HG03097 (cell line): ENCODE results near the gene URGCP.

Source experiments
- ATAC-seq: cut with Tn5 transposase; IDR thresholded peaks from one replicate; pipeline ENCODE4 v1.9.1; 2021; ENCODE audit not compliant: unreplicated experiment, low FRiP score

Gene URGCP

GRCh38 chr7:43906331-43907010 is at the start of gene URGCP:
Gene URGCP (minus strand): TSS chr7:43906596. CDS start chr7:43906575, 21 bp downstream.
- ATAC-seq, result peak; percentile 59

- ATAC-seq, result no peak
Observed at GRCh38 chr7:43956027-43956426, 49.6 kb upstream of the URGCP start.

- ATAC-seq, result no peak
Observed at GRCh38 chr7:43954524-43955228, 48.3 kb upstream of the URGCP start.

- no peak for ATAC-seq
Observed at GRCh38 chr7:43953071-43953470, 46.7 kb upstream of the URGCP start.

GRCh38 chr7:43952028-43952427 is 45.6 kb upstream of the URGCP start:
- no peak for ATAC-seq

GRCh38 chr7:43944286-43944685 is 37.9 kb upstream of the URGCP start:
- ATAC-seq, result no peak

GRCh38 chr7:43943417-43944187 is 37.2 kb upstream of the URGCP start:
- no peak for ATAC-seq

- no peak for ATAC-seq
Observed at GRCh38 chr7:43942997-43943396, 36.6 kb upstream of the URGCP start.

- no peak for ATAC-seq
Observed at GRCh38 chr7:43942250-43942649, 35.9 kb upstream of the URGCP start.

- no peak for ATAC-seq
Observed at GRCh38 chr7:43938892-43939482, 32.6 kb upstream of the URGCP start.

- no peak for ATAC-seq
Observed at GRCh38 chr7:43937444-43937843, 31.0 kb upstream of the URGCP start.

GRCh38 chr7:43933902-43934560 is 27.6 kb upstream of the URGCP start:
- ATAC-seq, result no peak

GRCh38 chr7:43931346-43931745 is 24.9 kb upstream of the URGCP start:
- no peak for ATAC-seq

- ATAC-seq, result no peak
Observed at GRCh38 chr7:43929529-43930457, 23.4 kb upstream of the URGCP start.

GRCh38 chr7:43927810-43928209 is 21.4 kb upstream of the URGCP start:
- no peak for ATAC-seq

GRCh38 chr7:43926798-43927123 is 20.4 kb upstream of the URGCP start:
- no peak for ATAC-seq

- ATAC-seq, result peak; percentile 87
Observed at GRCh38 chr7:43925984-43926797, 19.8 kb upstream of the URGCP start, which contains the start of gene UBE2D4. Gene UBE2D4 (plus strand): TSS chr7:43926436. CDS start chr7:43926533, 97 bp downstream.

- ATAC-seq, result no peak
Observed at GRCh38 chr7:43922726-43923125, 16.3 kb upstream of the URGCP start.

- no peak for ATAC-seq
Observed at GRCh38 chr7:43921423-43921822, 15.0 kb upstream of the URGCP start.
